Vagina (tissue), 2 donors: ENCODE results near the gene NLRP1. TPM values are rescaled to one million over a fixed set of nuclear protein-coding genes. Genes with fewer than 3 reads are reported as not detected.

Experiments used
- DNase-seq, 2 donors: peaks; one replicate each; pipeline ENCODE4 v3.0.0-alpha.2; 2017; ENCODE audit errors: extremely low spot score in 2 of 2
- H3K27ac ChIP-seq: fragments of 200-600 bp; sonication (generic); one replicate; pipeline ENCODE4 v1.5.1; 2019
- H3K27me3 ChIP-seq: fragments of 200-600 bp; sonication (generic); one replicate; pipeline ENCODE4 v1.5.1; 2019
- H3K36me3 ChIP-seq, 2 donors: fragments of 200-600 bp; sonication (generic); one replicate each; pipeline ENCODE4 v1.5.1; 2017 to 2019
- H3K4me1 ChIP-seq: fragments of 200-600 bp; sonication (generic); one replicate; pipeline ENCODE4 v1.5.1; 2019
- H3K4me3 ChIP-seq, 2 donors: fragments of 200-600 bp; sonication (generic); 1 replicate in 1 of 2; 2 replicates in 1 of 2; pipeline ENCODE4 v1.5.1; 2016 to 2019
- H3K9me3 ChIP-seq: fragments of 200-600 bp; sonication (generic); one replicate; pipeline ENCODE4 v1.5.1; 2019
- POLR2A ChIP-seq, 2 donors: fragments of 450-650 bp; IDR thresholded peaks; one replicate each; pipeline ENCODE4 v1.6.1; 2017; ENCODE audit warnings: antibody characterized with exemption in 2 of 2, mild to moderate bottlenecking in 2 of 2, moderate library complexity in 2 of 2
- POLR2AphosphoS5 ChIP-seq, 2 donors: sonication (generic); formaldehyde crosslinking; IDR thresholded peaks; one replicate each; pipeline ENCODE4 v1.9.0; 2017; ENCODE audit warnings: antibody characterized with exemption in 2 of 2, mild to moderate bottlenecking in 2 of 2, low read depth in 1 of 2; ENCODE audit not compliant: insufficient read depth in 1 of 2
- intact Hi-C: fragments of 100-400 bp; cut with DNase I; formaldehyde crosslinking; loops from one replicate; pipeline ENCODE4 v1.15.1; 2023
- total RNA-seq: library from RNA; depleted of rRNA; stranded (reverse); fragments of >200 nt; gene quantifications from one replicate; pipeline ENCODE4 v1.2.3, GENCODE V29; 2016
- TF ChIP-seq, protein P1 (sequence below), 3 experiments: fragments of 450-650 bp in 2 of 3; fragments of 200-600 bp in 1 of 3; sonication (generic) in 1 of 3; IDR thresholded peaks; one replicate each; pipeline ENCODE4 v1.5.1; 2017 to 2019; ENCODE audit warnings: antibody characterized with exemption in 3 of 3, mild to moderate bottlenecking in 2 of 3, moderate library complexity in 2 of 3

Gene NLRP1
- total RNA-seq, 1 donor from 2014 or later, result 83.7 TPM

DNA sequence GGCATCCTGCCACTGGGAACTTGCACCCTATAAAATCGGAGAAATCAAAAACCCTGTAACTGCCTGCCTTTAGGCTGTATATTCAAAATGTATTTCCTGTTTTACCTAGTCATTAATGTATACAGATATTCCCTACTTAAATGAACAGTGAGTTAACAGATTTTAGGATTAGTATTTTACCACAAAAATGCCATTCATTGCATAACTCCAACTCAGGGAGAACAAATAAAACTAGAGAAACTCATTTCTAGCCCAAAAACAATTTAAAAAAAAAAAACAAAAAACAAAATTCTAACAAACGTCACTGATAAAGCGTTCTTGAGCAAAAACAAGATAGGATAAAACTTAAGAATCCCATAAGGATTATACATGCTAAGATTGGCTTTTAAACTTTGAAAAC, 111.8 kb downstream of the NLRP1 start:
- Histone ChIP-seq H3K27ac (no peak overlapping the region), H3K4me1 (peaks cover 12% of the 10 kb centered on the region), H3K9me3 (no peaks in the 10 kb centered on the region), H3K27me3 (no peaks in the 10 kb centered on the region), H3K4me3 (no peak overlapping the region), H3K36me3 (peaks cover 0 to 44% of the 10 kb centered on the region in 2 donors)
- TF ChIP-seq POLR2AphosphoS5 (IDR thresholded peaks at IDR 0.05; ENCODE audit: insufficient read depth in 1 of 2, low read depth in 1 of 2), result no peak
- TF ChIP-seq POLR2A (IDR thresholded peaks at IDR 0.05), result no peak
- TF ChIP-seq, protein P1, sequence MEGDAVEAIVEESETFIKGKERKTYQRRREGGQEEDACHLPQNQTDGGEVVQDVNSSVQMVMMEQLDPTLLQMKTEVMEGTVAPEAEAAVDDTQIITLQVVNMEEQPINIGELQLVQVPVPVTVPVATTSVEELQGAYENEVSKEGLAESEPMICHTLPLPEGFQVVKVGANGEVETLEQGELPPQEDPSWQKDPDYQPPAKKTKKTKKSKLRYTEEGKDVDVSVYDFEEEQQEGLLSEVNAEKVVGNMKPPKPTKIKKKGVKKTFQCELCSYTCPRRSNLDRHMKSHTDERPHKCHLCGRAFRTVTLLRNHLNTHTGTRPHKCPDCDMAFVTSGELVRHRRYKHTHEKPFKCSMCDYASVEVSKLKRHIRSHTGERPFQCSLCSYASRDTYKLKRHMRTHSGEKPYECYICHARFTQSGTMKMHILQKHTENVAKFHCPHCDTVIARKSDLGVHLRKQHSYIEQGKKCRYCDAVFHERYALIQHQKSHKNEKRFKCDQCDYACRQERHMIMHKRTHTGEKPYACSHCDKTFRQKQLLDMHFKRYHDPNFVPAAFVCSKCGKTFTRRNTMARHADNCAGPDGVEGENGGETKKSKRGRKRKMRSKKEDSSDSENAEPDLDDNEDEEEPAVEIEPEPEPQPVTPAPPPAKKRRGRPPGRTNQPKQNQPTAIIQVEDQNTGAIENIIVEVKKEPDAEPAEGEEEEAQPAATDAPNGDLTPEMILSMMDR (IDR thresholded peaks at IDR 0.05), result no peak
- intact Hi-C loops, result no loop called here
- DNase-seq, result no peak

DNA sequence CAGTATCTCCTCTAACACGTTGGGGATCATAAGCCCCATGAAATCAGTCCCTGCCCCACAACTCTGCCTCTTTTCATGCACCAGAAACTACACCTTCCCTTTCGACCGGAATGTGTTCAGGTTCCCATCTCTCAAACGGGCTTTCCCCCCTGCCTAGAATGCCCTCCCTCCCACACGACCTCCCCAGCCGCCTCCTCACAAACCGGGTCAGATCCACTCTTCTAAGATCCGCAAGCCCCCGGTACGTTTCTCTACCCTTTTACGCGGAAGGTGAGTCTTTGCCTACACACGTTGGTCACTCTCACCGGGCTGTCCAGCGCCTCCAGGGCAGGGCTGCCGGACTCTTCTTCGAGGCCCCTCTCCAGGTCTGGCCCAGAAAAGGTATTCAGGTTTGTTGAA, 116.2 kb downstream of the NLRP1 start:
- intact Hi-C loops, result no loop called here
- Histone ChIP-seq H3K4me1 (peaks cover 27% of the 10 kb centered on the region), H3K36me3 (peaks cover 0 to 12% of the 10 kb centered on the region in 2 donors), H3K9me3 (no peaks in the 10 kb centered on the region), H3K4me3 (peak overlapping the region; percentile 64 to 74), H3K27me3 (no peaks in the 10 kb centered on the region), H3K27ac (peak overlapping the region; percentile 62)
- TF ChIP-seq POLR2A (IDR thresholded peaks at IDR 0.05), result no peak
- TF ChIP-seq, protein P1 (IDR thresholded peaks at IDR 0.05), result no peak
- DNase-seq, result no peak

DNA sequence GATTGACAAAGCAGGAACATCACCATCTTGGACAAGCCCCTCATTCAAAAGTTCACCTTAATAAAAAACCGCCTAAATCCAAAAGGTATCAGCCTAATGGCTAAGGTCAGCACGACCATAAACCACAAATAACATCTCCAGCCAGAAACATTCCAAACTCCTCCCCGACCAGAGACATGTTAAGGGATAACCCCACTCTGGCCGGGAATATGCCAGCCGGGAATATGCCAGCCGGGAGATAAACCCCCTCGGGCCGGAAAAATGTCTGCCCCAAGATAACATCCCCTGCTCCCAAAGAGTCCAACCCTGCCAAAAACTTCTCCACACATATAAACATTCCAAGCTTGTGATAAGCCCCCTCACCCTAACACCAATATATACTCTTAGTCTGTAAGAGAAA, 116.9 kb downstream of the NLRP1 start:
- no peak for DNase-seq
- intact Hi-C loops, result no loop called here
- Histone ChIP-seq H3K4me3 (peak overlapping the region; percentile 64 to 74), H3K27me3 (no peaks in the 10 kb centered on the region), H3K4me1 (peaks cover 27% of the 10 kb centered on the region), H3K9me3 (no peaks in the 10 kb centered on the region), H3K27ac (no peak overlapping the region), H3K36me3 (peaks cover 0 to 5% of the 10 kb centered on the region in 2 donors)
- TF ChIP-seq POLR2AphosphoS5 (IDR thresholded peaks at IDR 0.05; ENCODE audit: insufficient read depth in 1 of 2, low read depth in 1 of 2) (no peak), POLR2A (IDR thresholded peaks at IDR 0.05) (no peak)
- TF ChIP-seq, protein P1 (IDR thresholded peaks at IDR 0.05), result no peak

DNA sequence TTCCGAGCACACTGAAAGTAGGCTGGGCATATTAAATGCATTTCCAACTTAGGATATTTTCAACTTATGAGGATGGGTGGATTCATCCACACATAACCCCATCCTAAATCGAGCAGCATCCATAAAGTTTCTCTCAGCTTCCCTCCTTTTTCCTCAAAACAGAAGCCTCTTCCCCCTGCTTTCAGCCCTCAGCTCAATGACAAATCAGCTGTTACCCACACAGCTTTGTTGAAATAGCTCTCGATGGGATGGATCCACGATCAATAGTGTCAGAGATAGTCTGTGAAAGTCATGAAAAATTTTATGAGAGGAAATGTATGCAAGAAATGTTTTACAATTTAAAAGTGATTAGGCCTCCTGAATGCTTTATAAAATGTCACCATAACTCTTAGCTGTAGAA, 118.0 kb downstream of the NLRP1 start:
- no peaks in the 10 kb centered on the region for H3K9me3 ChIP-seq
- intact Hi-C loops, result no loop called here
- DNase-seq, result no peak
- no peaks in the 10 kb centered on the region for H3K27me3 ChIP-seq
- H3K27ac ChIP-seq, result no peak overlapping the region
- peaks cover 27% of the 10 kb centered on the region for H3K4me1 ChIP-seq
- H3K4me3 ChIP-seq, result no peak overlapping the region
- TF ChIP-seq, protein P1 (IDR thresholded peaks at IDR 0.05), result no peak
- peaks cover 0 to 2% of the 10 kb centered on the region in 2 donors for H3K36me3 ChIP-seq

DNA sequence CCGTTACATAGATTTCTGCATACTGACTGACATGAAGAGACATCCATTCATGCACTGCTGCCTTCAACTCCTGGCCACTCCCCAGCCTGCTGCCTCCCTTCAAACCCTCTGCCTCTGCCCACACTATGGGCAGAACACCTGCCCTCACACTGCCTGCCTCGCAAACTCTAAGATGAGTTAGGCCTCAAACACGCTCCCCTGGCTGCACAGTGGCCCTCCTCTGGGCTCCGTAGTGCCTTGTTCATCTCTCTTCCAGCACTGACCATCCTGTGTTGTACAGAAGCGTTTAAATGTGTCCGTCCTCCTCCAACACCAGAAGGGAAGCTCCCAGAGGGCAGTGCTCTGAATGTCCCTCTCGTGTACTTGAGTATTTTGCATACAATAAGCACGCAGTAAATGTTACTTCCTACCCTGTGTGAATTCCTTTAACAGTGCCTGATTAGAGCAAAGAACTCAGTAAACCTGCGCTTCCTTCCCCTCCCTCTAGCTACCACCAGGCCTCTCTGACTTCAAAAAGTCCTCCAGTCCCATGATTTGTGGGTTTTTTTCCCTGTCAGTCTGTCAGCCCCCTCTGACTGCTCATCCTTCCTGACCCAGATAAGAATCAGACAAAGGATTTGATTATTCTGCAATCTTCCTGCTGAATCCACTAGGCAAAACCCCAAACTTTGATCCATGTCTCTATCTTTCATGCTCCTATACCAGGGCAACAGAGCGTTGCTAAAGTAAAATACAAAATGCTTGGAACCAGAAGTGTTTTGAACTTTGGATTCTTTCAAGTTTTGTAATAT, 119.4 kb downstream of the NLRP1 start:
- Histone ChIP-seq H3K4me3 (no peak overlapping the region), H3K9me3 (no peaks in the 10 kb centered on the region), H3K27ac (no peak overlapping the region), H3K36me3 (peaks cover 0 to 15% of the 10 kb centered on the region in 2 donors), H3K4me1 (peaks cover 27% of the 10 kb centered on the region), H3K27me3 (no peaks in the 10 kb centered on the region)
- TF ChIP-seq, protein P1 (IDR thresholded peaks at IDR 0.05), result no peak
- TF ChIP-seq POLR2AphosphoS5 (IDR thresholded peaks at IDR 0.05; ENCODE audit: insufficient read depth in 1 of 2, low read depth in 1 of 2) (no peak), POLR2A (IDR thresholded peaks at IDR 0.05) (no peak)
- DNase-seq, result no peak
- intact Hi-C loops, result no loop called here
